Karpas-422 (cell line): ENCODE results near the gene ATP7B. TPM values are rescaled to one million over a fixed set of nuclear protein-coding genes. Genes with fewer than 3 reads are reported as not detected.

Source experiments
- DNase-seq: peaks from one replicate; pipeline ENCODE4 v3.0.0-alpha.2; 2015
- H2AFZ ChIP-seq: fragments of 200-600 bp; sonication (generic); 2 replicates; pipeline ENCODE4 v1.6.1; 2014; ENCODE audit warnings: antibody characterized with exemption, low read length, mixed read lengths
- H3K27ac ChIP-seq: fragments of 200-600 bp; sonication (generic); 2 replicates; pipeline ENCODE4 v1.5.1; 2014; ENCODE audit warnings: mild to moderate bottlenecking, low read length, moderate library complexity
- H3K27me3 ChIP-seq: fragments of 200-600 bp; sonication (generic); 2 replicates; pipeline ENCODE4 v1.6.1; 2014; ENCODE audit warnings: low read length, mixed read lengths
- H3K36me3 ChIP-seq: fragments of 200-600 bp; sonication (generic); 2 replicates; pipeline ENCODE4 v1.6.1; 2014; ENCODE audit warnings: low read length, mixed read lengths; ENCODE audit not compliant: insufficient read depth
- H3K4me1 ChIP-seq: fragments of 200-600 bp; sonication (generic); 2 replicates; pipeline ENCODE4 v1.6.1; 2014; ENCODE audit warnings: mild to moderate bottlenecking, low read length, mixed read lengths
- H3K4me2 ChIP-seq: fragments of 200-600 bp; sonication (generic); 2 replicates; pipeline ENCODE4 v1.6.1; 2014; ENCODE audit warnings: low read length, low read depth, mild to moderate bottlenecking; ENCODE audit not compliant: poor library complexity, severe bottlenecking
- H3K4me3 ChIP-seq: fragments of 200-600 bp; sonication (generic); 2 replicates; pipeline ENCODE4 v1.5.1; 2014; ENCODE audit warnings: mild to moderate bottlenecking, antibody characterized with exemption, low read length, mixed read lengths
- H3K79me2 ChIP-seq: fragments of 200-600 bp; sonication (generic); 2 replicates; pipeline ENCODE4 v1.6.1; 2014; ENCODE audit warnings: mild to moderate bottlenecking, low read length, mixed read lengths
- H3K9ac ChIP-seq: fragments of 200-600 bp; sonication (generic); 2 replicates; pipeline ENCODE4 v1.6.0; 2014; ENCODE audit warnings: low read length
- H3K9me2 ChIP-seq: fragments of 200-600 bp; sonication (generic), shearing (Covaris generic); replicated peaks from 2 replicates; pipeline ENCODE4 v1.6.0; 2014; ENCODE audit warnings: mild to moderate bottlenecking, low read length, moderate library complexity; ENCODE audit not compliant: insufficient read depth
- H3K9me3 ChIP-seq: fragments of 300-700, 200-600 bp; sonication (generic); 2 replicates; pipeline ENCODE4 v1.6.1; 2014; ENCODE audit warnings: low read length, mixed read lengths
- H4K20me1 ChIP-seq: fragments of 200-600 bp; sonication (generic); 2 replicates; pipeline ENCODE4 v1.6.1; 2014; ENCODE audit warnings: mild to moderate bottlenecking, antibody characterized with exemption, low read length, low read depth; ENCODE audit not compliant: insufficient read depth
- total RNA-seq: library from RNA; depleted of rRNA; stranded (reverse); fragments of >200 nt; shearing (Covaris generic); gene quantifications from 2 replicates; pipeline ENCODE4 v1.2.3, GENCODE V29; 2014; ENCODE audit warnings: low replicate concordance

Gene ATP7B
- total RNA-seq, 1 experiment from 2014 or later: 1.1 TPM

DNA sequence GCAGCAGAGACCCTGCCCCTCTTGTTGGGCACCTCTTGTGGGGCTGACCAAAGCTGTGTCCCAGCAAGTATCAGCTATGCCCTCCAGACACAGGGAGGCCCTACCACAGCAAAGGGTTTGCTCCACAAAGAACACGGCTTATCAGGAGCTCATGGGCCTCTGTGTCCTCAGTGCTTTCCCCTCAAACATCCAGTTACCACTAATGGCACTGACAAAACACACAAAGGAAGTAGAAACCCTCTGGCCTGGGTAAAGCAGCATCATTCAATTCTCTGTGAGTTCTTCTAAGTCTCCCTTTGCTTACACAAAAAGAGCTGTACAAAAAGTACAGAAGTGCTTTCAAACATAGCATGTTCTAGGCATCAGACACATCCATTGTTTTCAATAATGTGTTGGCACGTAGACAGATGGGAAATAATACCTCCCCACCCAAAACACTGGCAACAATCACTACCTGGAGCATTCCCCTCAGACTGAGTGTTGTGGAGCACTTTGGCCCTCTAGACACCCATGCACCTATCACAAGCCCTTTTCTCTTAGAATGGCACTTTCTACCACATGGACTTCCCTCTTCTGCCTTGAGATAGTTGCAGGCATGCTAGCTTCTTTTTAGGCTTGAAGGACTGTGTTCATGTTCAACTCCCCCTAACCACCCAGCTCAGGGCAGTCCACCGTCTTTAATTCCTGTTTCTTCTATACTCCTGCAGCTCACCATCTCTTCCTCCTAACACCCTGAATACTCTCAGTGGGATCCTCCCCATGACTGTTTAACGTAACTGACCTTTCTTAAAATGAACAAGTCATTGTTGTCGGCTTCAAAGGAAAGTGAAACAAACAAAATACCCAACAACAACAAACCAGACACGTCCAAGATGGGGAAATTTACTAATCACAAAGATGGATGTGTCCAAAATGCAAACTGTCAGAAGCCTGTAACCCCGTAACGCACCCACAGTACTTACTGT is 43.5 kb downstream of the ATP7B start:
- DNase-seq: no peak
- H3K4me1 ChIP-seq: no peaks in the 10 kb centered on the region
- H2AFZ ChIP-seq: no peak overlapping the region
- no peaks in the 10 kb centered on the region for H3K9me3 ChIP-seq
- no peaks in the 10 kb centered on the region for H4K20me1 ChIP-seq
- no peaks in the 10 kb centered on the region for H3K79me2 ChIP-seq
- H3K27ac ChIP-seq: no peak overlapping the region
- no peaks in the 10 kb centered on the region for H3K36me3 ChIP-seq
- H3K27me3 ChIP-seq: no peaks in the 10 kb centered on the region
- H3K4me3 ChIP-seq: no peak overlapping the region
- H3K9me2 ChIP-seq: no peaks in the 10 kb centered on the region
- no peak overlapping the region for H3K9ac ChIP-seq
- no peak overlapping the region for H3K4me2 ChIP-seq

DNA sequence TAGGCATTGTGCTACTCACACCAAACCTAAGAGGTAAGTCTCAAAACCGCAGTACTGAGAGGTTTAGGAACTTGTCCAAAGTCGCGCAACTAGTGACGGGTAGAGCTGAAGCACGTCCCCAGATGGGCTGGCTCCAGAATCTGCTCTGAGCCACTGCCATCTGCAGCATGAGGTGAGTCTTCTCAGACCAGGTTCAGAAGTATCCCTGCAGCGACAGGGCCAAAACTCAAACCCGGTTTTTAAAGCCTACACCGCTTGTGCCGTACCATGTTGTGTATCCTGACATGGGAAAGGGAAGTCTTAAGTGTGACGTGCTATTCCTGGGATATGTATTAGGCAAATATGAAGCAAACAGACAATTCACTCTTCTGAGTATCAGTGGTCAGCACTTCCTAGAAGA is 45.1 kb downstream of the ATP7B start:
- H3K79me2 ChIP-seq: no peaks in the 10 kb centered on the region

DNA sequence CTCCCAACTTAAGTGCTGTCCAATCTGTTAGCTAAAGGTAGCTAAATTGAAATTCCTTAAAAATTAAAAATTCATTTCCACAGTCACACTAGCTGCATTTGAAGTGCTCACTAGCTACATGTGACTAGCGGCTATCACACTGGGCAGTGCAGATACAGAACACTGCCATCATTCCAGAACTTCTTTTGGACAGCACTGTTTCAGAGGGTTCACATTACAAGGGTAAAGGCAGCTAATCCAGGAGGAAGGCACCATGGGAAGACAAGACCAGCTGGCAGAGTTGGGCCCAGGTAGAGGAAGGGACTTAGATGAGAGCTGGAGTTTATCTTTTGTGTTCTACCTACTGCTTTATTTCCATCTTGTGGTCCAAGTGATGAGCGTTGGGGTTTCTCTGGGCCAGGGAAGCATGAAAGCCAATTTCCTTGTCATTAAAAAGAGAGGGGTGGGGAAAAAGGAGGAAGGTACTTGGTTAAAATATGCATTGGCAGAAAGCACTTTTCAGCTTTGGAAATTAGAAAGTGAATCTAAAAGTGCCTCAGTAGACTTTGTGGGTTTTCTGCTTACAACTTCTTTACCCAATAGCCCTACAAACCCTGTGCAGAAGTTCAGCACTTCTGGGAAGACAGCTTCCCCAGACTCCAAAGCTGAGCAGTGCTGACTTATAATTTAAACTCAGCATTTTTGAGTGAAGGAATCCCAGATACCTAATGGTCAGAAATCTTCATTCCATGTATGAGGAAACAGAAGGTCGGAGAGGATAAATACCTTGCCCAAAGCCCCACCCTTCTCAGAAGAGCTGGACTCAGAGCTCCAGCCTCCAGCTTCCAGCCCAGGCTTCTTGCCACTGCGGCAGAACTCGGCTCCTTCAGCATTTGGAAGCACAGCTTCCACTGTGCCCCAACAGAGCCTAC is 49.5 kb downstream of the ATP7B start:
- Histone ChIP-seq H4K20me1 (no peaks in the 10 kb centered on the region), H3K9ac (no peak overlapping the region), H3K79me2 (no peaks in the 10 kb centered on the region), H3K27ac (no peak overlapping the region), H3K4me3 (no peak overlapping the region), H3K4me1 (no peaks in the 10 kb centered on the region), H3K9me3 (no peaks in the 10 kb centered on the region), H3K4me2 (no peak overlapping the region), H3K27me3 (no peaks in the 10 kb centered on the region), H3K9me2 (no peaks in the 10 kb centered on the region), H2AFZ (no peak overlapping the region), H3K36me3 (no peaks in the 10 kb centered on the region)
- no peak for DNase-seq

More for the DNA sequence above, 45.1 kb downstream of the ATP7B start:
- Histone ChIP-seq H3K27me3 (no peaks in the 10 kb centered on the region), H3K4me1 (no peaks in the 10 kb centered on the region), H3K9me3 (no peaks in the 10 kb centered on the region), H3K27ac (no peak overlapping the region), H3K4me2 (no peak overlapping the region), H3K9ac (no peak overlapping the region), H3K4me3 (no peak overlapping the region), H3K9me2 (no peaks in the 10 kb centered on the region), H4K20me1 (no peaks in the 10 kb centered on the region), H2AFZ (no peak overlapping the region), H3K36me3 (no peaks in the 10 kb centered on the region)
- no peak for DNase-seq

DNA sequence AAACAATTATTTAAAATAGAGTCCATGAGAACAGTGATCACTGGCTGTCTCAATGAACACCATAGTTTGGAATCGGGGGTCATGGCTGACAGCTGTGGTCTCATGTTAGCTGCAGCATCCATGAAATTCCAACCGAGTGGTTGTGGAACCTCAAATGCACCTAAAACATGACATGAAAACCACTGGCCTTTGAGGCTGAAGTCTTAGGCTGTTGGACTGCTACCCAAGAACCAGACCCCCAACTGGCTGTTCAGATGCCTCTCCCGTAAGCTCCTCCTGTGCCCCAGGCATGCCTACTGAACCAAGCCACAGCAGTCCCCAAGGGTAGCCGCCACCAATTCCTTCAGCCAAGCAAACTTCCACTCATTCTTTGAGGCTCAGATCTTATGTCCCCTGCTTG is 50.5 kb downstream of the ATP7B start:
- no peak for DNase-seq
- H3K27me3 ChIP-seq: no peaks in the 10 kb centered on the region
- H3K9me2 ChIP-seq: no peaks in the 10 kb centered on the region
- H3K4me3 ChIP-seq: no peak overlapping the region
- H2AFZ ChIP-seq: no peak overlapping the region
- H3K4me1 ChIP-seq: no peaks in the 10 kb centered on the region
- H3K4me2 ChIP-seq: no peak overlapping the region
- no peaks in the 10 kb centered on the region for H4K20me1 ChIP-seq
- no peaks in the 10 kb centered on the region for H3K79me2 ChIP-seq
- H3K36me3 ChIP-seq: no peaks in the 10 kb centered on the region
- H3K9me3 ChIP-seq: no peaks in the 10 kb centered on the region
- no peak overlapping the region for H3K27ac ChIP-seq
- no peak overlapping the region for H3K9ac ChIP-seq

DNA sequence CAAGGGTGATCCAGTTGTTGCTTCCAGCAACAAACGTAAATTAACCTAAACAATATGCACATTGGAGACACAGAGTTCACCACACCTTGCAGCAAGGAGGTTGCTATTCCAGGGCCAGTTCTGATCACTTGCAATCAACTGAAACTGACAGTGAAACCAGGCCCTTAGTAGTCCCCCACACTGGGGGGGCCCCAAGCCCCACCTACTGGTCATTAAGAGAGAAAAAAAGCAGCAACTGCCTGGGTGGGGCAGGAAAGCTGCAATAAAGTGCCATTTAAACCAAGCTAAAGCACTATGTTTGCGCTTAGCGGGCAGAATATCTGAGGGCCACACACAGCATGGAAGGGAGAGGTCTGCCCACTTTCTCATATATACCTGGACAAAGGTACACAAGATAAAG is 51.5 kb downstream of the ATP7B start:
- no peaks in the 10 kb centered on the region for H3K27me3 ChIP-seq
- H3K9me2 ChIP-seq: no peaks in the 10 kb centered on the region
- no peaks in the 10 kb centered on the region for H4K20me1 ChIP-seq
- H3K27ac ChIP-seq: no peak overlapping the region
- no peak overlapping the region for H3K4me2 ChIP-seq
- no peaks in the 10 kb centered on the region for H3K4me1 ChIP-seq
- no peak for DNase-seq
- no peaks in the 10 kb centered on the region for H3K36me3 ChIP-seq
- H2AFZ ChIP-seq: no peak overlapping the region
- H3K9me3 ChIP-seq: no peaks in the 10 kb centered on the region
- H3K9ac ChIP-seq: no peak overlapping the region
- no peak overlapping the region for H3K4me3 ChIP-seq
- H3K79me2 ChIP-seq: no peaks in the 10 kb centered on the region

DNA sequence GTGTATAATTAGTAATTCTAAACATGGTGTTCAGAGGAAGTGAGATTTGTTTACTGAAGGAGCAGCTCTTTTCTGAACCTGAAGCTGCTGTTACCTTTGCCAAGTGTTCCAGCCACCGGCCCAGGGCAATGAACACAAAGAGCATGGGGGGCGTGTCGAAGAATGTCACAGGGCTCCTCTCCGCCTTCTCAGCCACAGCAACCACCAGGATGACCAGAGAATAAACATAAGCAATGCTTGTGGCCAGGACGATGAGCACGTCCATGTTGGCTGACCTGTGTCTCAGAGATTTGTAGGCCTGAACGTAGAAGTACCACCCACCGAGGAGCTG is 53.1 kb downstream of the ATP7B start:
- H3K4me1 ChIP-seq: no peaks in the 10 kb centered on the region
- H3K27ac ChIP-seq: no peak overlapping the region
- no peaks in the 10 kb centered on the region for H3K79me2 ChIP-seq
- no peaks in the 10 kb centered on the region for H3K27me3 ChIP-seq
- no peak overlapping the region for H3K4me2 ChIP-seq
- no peaks in the 10 kb centered on the region for H3K9me2 ChIP-seq
- no peaks in the 10 kb centered on the region for H3K36me3 ChIP-seq
- H3K9ac ChIP-seq: no peak overlapping the region
- H3K9me3 ChIP-seq: no peaks in the 10 kb centered on the region
- H3K4me3 ChIP-seq: no peak overlapping the region
- DNase-seq: no peak
- H2AFZ ChIP-seq: no peak overlapping the region
- no peaks in the 10 kb centered on the region for H4K20me1 ChIP-seq

DNA sequence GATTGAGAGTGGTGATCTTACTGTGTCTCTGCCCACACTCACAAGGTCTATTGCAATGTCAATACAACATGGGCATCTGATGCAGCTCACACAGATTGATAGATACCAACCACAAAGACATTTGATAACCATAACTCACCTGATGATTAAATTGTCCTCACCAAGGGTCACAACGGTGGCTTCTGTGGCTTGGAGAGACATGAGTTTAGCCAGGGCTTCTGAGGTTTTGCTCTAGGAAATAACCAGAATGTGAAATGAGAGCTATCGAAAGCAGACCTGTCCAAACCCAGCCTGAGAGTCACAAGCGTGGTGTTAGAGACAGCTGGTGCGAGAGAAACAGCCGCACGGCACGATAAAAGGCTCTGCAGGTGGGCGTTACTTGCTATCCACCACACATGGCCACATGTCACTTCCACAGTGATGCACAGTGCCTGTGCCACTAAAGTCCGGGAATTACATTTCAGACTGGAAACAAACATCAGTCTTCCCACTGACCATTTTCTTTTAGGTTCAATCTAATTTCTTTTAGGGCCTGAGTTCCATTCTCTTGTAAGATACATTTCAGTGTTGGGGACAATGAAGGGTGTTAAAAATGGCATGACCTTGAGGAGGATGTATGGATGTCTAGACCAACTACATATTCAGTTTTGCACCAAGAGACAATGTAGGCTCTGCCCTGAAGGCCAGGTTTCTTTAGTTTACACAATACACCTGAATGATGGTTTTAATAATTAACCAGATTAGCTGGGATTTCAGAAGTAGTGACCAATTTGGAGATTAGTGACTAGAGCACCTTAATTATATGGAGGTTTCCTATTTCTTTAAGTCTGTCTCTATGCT is 53.7 kb downstream of the ATP7B start:
- Histone ChIP-seq H4K20me1 (no peaks in the 10 kb centered on the region), H3K79me2 (no peaks in the 10 kb centered on the region), H3K36me3 (no peaks in the 10 kb centered on the region), H3K9me3 (no peaks in the 10 kb centered on the region), H3K27me3 (no peaks in the 10 kb centered on the region), H3K4me1 (no peaks in the 10 kb centered on the region), H2AFZ (no peak overlapping the region), H3K27ac (no peak overlapping the region), H3K9me2 (no peaks in the 10 kb centered on the region), H3K9ac (no peak overlapping the region), H3K4me2 (no peak overlapping the region), H3K4me3 (no peak overlapping the region)
- DNase-seq: no peak
